Parathyroid adenoma (tissue), 2 donors: ENCODE measurements around the gene MST1.

Experiments
- H2AFZ ChIP-seq: fragments of 300-600 bp; sonication (generic); one replicate; pipeline ENCODE4 v1.7.0; 2017; ENCODE audit warnings: antibody characterized with exemption, mild to moderate bottlenecking
- H3K27ac ChIP-seq: fragments of 300-600 bp; sonication (generic); one replicate; pipeline ENCODE4 v1.7.0; 2017
- H3K27me3 ChIP-seq: fragments of 300-600 bp; sonication (generic); one replicate; pipeline ENCODE4 v1.7.0; 2017; ENCODE audit warnings: low read length; ENCODE audit not compliant: control insufficient read depth, insufficient read depth
- H3K36me3 ChIP-seq: fragments of 300-600 bp; sonication (generic); one replicate; pipeline ENCODE4 v1.7.0; 2017; ENCODE audit warnings: low read length; ENCODE audit not compliant: control insufficient read depth, insufficient read depth
- H3K4me1 ChIP-seq: fragments of 300-600 bp; sonication (generic); one replicate; pipeline ENCODE4 v1.7.0; 2017; ENCODE audit warnings: control low read depth
- H3K4me2 ChIP-seq: fragments of 300-600 bp; sonication (generic); one replicate; pipeline ENCODE4 v1.7.0; 2017; ENCODE audit warnings: low read length
- H3K4me3 ChIP-seq: fragments of 300-600 bp; sonication (generic); one replicate; pipeline ENCODE4 v1.7.0; 2017; ENCODE audit warnings: low read depth, low read length
- H3K79me2 ChIP-seq: fragments of 300-600 bp; sonication (generic); one replicate; pipeline ENCODE4 v1.7.0; 2017; ENCODE audit warnings: control low read depth
- H3K9ac ChIP-seq: fragments of 300-600 bp; sonication (generic); one replicate; pipeline ENCODE4 v1.7.0; 2017; ENCODE audit warnings: mild to moderate bottlenecking
- H3K9me3 ChIP-seq: fragments of 300-600 bp; sonication (generic); one replicate; pipeline ENCODE4 v1.7.0; 2017; ENCODE audit warnings: low read length; ENCODE audit not compliant: control insufficient read depth
- CTCF ChIP-seq: fragments of 300-600 bp; sonication (generic); IDR thresholded peaks from one replicate; pipeline ENCODE4 v1.7.0; 2017; ENCODE audit warnings: antibody characterized with exemption, mild to moderate bottlenecking
- donor health status: primary hyperparathyroidism.

MST1 gene

GRCh38 chr3:49666592-49666991 lies 22.7 kb downstream of the MST1 start:
- Histone ChIP-seq H3K9me3 (no peaks in the 10 kb centered on the region), H3K4me1 (peaks cover 4% of the 10 kb centered on the region), H3K36me3 (no peaks in the 10 kb centered on the region), H3K27me3 (no peaks in the 10 kb centered on the region), H3K9ac (no peak overlapping the region), H3K4me3 (no peak overlapping the region), H3K27ac (no peak overlapping the region), H2AFZ (no peak overlapping the region), H3K79me2 (peaks cover 7% of the 10 kb centered on the region), H3K4me2 (no peak overlapping the region)
- no peak for TF ChIP-seq CTCF

- Histone ChIP-seq H3K9me3 (no peaks in the 10 kb centered on the region), H3K36me3 (no peaks in the 10 kb centered on the region), H3K79me2 (peaks cover 7% of the 10 kb centered on the region), H2AFZ (no peak overlapping the region), H3K9ac (no peak overlapping the region), H3K27ac (no peak overlapping the region), H3K4me1 (no peaks in the 10 kb centered on the region), H3K4me3 (no peak overlapping the region), H3K4me2 (no peak overlapping the region), H3K27me3 (no peaks in the 10 kb centered on the region)
- no peak for TF ChIP-seq CTCF
Measured at GRCh38 chr3:49665822-49666519, 23.3 kb downstream of the MST1 start.

GRCh38 chr3:49664300-49664699 lies 25.0 kb downstream of the MST1 start:
- no peak overlapping the region for H2AFZ ChIP-seq
- no peaks in the 10 kb centered on the region for H3K4me1 ChIP-seq
- no peak overlapping the region for H3K4me2 ChIP-seq
- peaks cover 7% of the 10 kb centered on the region for H3K79me2 ChIP-seq
- H3K27me3 ChIP-seq: no peaks in the 10 kb centered on the region
- no peaks in the 10 kb centered on the region for H3K36me3 ChIP-seq
- no peak overlapping the region for H3K27ac ChIP-seq
- H3K9me3 ChIP-seq: no peaks in the 10 kb centered on the region
- H3K4me3 ChIP-seq: no peak overlapping the region
- no peak overlapping the region for H3K9ac ChIP-seq
- no peak for TF ChIP-seq CTCF

- H3K4me2 ChIP-seq: no peak overlapping the region
- H2AFZ ChIP-seq: no peak overlapping the region
- no peak overlapping the region for H3K27ac ChIP-seq
- no peaks in the 10 kb centered on the region for H3K9me3 ChIP-seq
- peaks cover 7% of the 10 kb centered on the region for H3K79me2 ChIP-seq
- TF ChIP-seq CTCF: no peak
- no peak overlapping the region for H3K4me3 ChIP-seq
- no peaks in the 10 kb centered on the region for H3K4me1 ChIP-seq
- no peak overlapping the region for H3K9ac ChIP-seq
- no peaks in the 10 kb centered on the region for H3K27me3 ChIP-seq
- no peaks in the 10 kb centered on the region for H3K36me3 ChIP-seq
Measured at GRCh38 chr3:49663831-49664230, 25.4 kb downstream of the MST1 start.
